NCI-H526 treated with DMSO at 0.1 percent for 48 hours (cell line): ENCODE measurements around the gene SYCE3.

Source experiments
- DNase-seq: peaks from one replicate; lab custom pipeline; 2025; lab: John Stamatoyannopoulos, UW

The SYCE3 gene

GRCh38 chr22:50600538-50600937 lies 37.8 kb upstream of the SYCE3 start, which contains the start of gene MAPK8IP2:
Gene MAPK8IP2 (plus strand): TSS chr22:50600793. CDS start chr22:50600819, 26 bp downstream.
- peak; percentile 11 for DNase-seq

GRCh38 chr22:50599816-50600455 lies 37.2 kb upstream of the SYCE3 start:
- DNase-seq: no peak

- DNase-seq: no peak
Observed at GRCh38 chr22:50597097-50597496, 34.4 kb upstream of the SYCE3 start.

GRCh38 chr22:50595189-50595588 lies 32.5 kb upstream of the SYCE3 start:
- DNase-seq: no peak

- DNase-seq: no peak
Observed at GRCh38 chr22:50587407-50587806, 24.7 kb upstream of the SYCE3 start.

- no peak for DNase-seq
Observed at GRCh38 chr22:50586416-50586815, 23.7 kb upstream of the SYCE3 start.

- no peak for DNase-seq
Observed at GRCh38 chr22:50585781-50586180, 23.1 kb upstream of the SYCE3 start.

GRCh38 chr22:50585238-50585637 lies 22.5 kb upstream of the SYCE3 start:
- DNase-seq: no peak

GRCh38 chr22:50584106-50585096 lies 21.7 kb upstream of the SYCE3 start:
- peak; percentile 1 for DNase-seq

- no peak for DNase-seq
Observed at GRCh38 chr22:50583294-50583861, 20.7 kb upstream of the SYCE3 start.

GRCh38 chr22:50582493-50583293 lies 20.0 kb upstream of the SYCE3 start, which contains the start of gene CHKB:
Gene CHKB (minus strand): TSS chr22:50582849. CDS start chr22:50582781, 68 bp downstream.
- DNase-seq: peak; percentile 85

- DNase-seq: no peak
Observed at GRCh38 chr22:50581950-50582492, 19.3 kb upstream of the SYCE3 start.

- DNase-seq: no peak
Observed at GRCh38 chr22:50581031-50581949, 18.6 kb upstream of the SYCE3 start.

GRCh38 chr22:50579752-50580151 lies 17.0 kb upstream of the SYCE3 start:
- DNase-seq: no peak

- no peak for DNase-seq
Observed at GRCh38 chr22:50578776-50579310, 16.1 kb upstream of the SYCE3 start.

GRCh38 chr22:50577987-50578775 lies 15.5 kb upstream of the SYCE3 start, which contains the start of gene CPT1B:
Gene CPT1B (minus strand): TSS chr22:50578427. CDS start chr22:50577915, 512 bp downstream.
- DNase-seq: no peak

- no peak for DNase-seq
Observed at GRCh38 chr22:50577697-50577986, 14.9 kb upstream of the SYCE3 start.

- DNase-seq: no peak
Observed at GRCh38 chr22:50576806-50577696, 14.3 kb upstream of the SYCE3 start.
